Measurements from ENCODE around the gene ITIH5. TPM values are rescaled to one million over a fixed set of nuclear protein-coding genes. Genes with fewer than 3 reads are reported as not detected.

ITIH5 gene
- total RNA-seq, 1 donor from 2014 or later = 1.5 TPM

DNA sequence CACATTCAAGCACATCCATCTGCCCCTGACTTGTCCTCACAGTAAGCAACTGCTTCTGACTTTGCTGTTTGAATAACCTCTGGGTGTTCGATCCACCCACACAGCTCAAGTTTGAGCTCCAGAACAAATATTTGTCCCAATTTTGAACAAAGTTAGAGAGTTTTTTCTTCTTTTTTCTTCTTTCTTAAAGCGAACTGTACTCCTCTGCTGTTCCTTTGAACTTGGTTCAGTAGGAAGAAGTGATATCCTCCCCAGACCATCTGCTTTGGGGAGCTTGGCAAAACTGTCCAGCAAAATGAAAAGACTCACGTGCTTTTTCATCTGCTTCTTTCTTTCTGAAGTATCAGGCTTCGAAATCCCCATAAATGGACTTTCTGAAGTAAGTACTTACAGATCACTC is 36.4 kb upstream of the ITIH5 start, which contains the start of gene ITIH2:
TSS of gene ITIH2 (plus strand) at position 177 of the 400 bp plus-strand sequence. CDS start at position 296, 119 bp downstream.
- peaks cover 51% of the 10 kb centered on the region for H3K4me1 Mint-ChIP-seq (ENCODE audit: low read depth)
- peak within 1 kb of the TSS; percentile 85 for H3K27ac Mint-ChIP-seq

GRCh38 chr10:7702288-7702812 is 35.6 kb upstream of the ITIH5 start:
- peak overlapping the region; percentile 6 for H3K27ac Mint-ChIP-seq
- H3K36me3 Mint-ChIP-seq (ENCODE audit: insufficient read depth) = no peaks in the 10 kb centered on the region
- no peak for DNase-seq (ENCODE audit: low spot score, unreplicated experiment)
- no peaks in the 10 kb centered on the region for H3K27me3 Mint-ChIP-seq
- peaks cover 45% of the 10 kb centered on the region for H3K4me1 Mint-ChIP-seq (ENCODE audit: low read depth)
- no peak for TF ChIP-seq CTCF (IDR thresholded peaks at IDR 0.05; ENCODE audit: unreplicated experiment)
- no peak overlapping the region for H3K4me3 Mint-ChIP-seq (ENCODE audit: low read depth)
- no peaks in the 10 kb centered on the region for H3K9me3 Mint-ChIP-seq (ENCODE audit: low read depth)

More for the DNA sequence above, 36.4 kb upstream of the ITIH5 start, which contains the start of gene ITIH2:
- Mint-ChIP-seq H3K27me3 (no peaks in the 10 kb centered on the region), H3K36me3 (ENCODE audit: insufficient read depth) (no peaks in the 10 kb centered on the region), H3K4me3 (ENCODE audit: low read depth) (peak within 1 kb of the TSS; percentile 27), H3K9me3 (ENCODE audit: low read depth) (no peaks in the 10 kb centered on the region)
- no peak for DNase-seq (ENCODE audit: low spot score, unreplicated experiment)
- TF ChIP-seq CTCF (IDR thresholded peaks at IDR 0.05; ENCODE audit: unreplicated experiment) = no peak

DNA sequence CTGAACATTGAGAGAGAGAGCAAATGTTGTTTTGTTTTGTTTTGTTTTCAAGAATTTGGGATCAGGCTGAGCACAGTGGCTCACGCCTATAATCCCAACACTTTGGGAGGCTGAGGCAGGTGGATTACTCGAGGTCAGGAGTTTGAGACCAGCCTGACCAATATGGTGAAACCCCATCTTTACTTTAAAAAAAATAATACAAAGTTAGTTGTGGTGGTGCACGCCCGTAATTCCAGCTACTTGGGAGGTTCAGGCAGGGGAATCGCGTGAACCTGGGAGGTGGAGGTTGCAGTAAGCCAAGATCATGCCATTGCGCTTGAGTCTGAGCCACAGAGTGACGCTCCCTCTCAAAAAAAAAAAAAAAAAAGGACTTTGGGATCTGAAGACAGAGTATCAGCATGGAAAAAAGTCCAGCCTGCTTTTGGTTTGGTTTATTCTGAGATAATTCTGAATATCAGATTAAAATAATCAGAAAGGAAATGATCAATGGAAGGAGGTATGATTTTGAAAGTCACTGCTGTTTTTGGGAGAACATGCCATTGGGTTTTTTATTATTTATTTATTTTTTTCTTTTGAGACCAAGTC is 34.5 kb upstream of the ITIH5 start:
- no peak for TF ChIP-seq CTCF (IDR thresholded peaks at IDR 0.05; ENCODE audit: unreplicated experiment)
- no peaks in the 10 kb centered on the region for H3K36me3 Mint-ChIP-seq (ENCODE audit: insufficient read depth)
- H3K4me1 Mint-ChIP-seq (ENCODE audit: low read depth) = peaks cover 37% of the 10 kb centered on the region
- peak overlapping the region; percentile 84 for H3K27ac Mint-ChIP-seq
- no peaks in the 10 kb centered on the region for H3K27me3 Mint-ChIP-seq
- H3K9me3 Mint-ChIP-seq (ENCODE audit: low read depth) = no peaks in the 10 kb centered on the region
- DNase-seq (ENCODE audit: low spot score, unreplicated experiment) = no peak
- H3K4me3 Mint-ChIP-seq (ENCODE audit: low read depth) = no peak overlapping the region

DNA sequence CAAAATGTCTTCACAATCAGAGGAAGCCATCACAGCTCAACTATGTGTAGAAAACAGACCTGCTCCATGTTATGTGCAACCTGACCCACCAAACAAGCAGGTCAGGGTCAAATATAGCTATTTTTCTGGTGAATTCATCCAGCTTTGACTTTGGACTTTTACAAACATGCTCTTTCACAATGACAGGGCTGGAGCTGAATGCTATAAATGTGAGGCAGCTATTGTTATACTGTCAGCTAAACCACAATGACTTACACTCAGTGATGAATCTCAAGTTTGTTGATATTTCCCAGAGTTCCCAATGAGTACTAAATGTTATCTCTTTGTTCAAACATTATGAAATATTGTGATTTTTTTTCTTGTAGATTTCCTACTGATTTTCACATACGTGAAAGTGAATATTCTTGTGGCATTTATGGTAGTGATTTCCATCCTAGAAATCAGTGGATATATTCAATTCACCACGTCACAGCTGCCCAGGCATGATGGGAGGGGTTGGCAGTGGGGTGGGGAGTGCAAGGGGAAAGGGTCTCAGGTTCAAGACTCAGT is 33.9 kb upstream of the ITIH5 start:
- H3K36me3 Mint-ChIP-seq (ENCODE audit: insufficient read depth) = no peaks in the 10 kb centered on the region
- H3K9me3 Mint-ChIP-seq (ENCODE audit: low read depth) = no peaks in the 10 kb centered on the region
- H3K4me1 Mint-ChIP-seq (ENCODE audit: low read depth) = peaks cover 33% of the 10 kb centered on the region
- no peaks in the 10 kb centered on the region for H3K27me3 Mint-ChIP-seq
- no peak for DNase-seq (ENCODE audit: low spot score, unreplicated experiment)
- no peak for TF ChIP-seq CTCF (IDR thresholded peaks at IDR 0.05; ENCODE audit: unreplicated experiment)
- peak overlapping the region; percentile 84 for H3K27ac Mint-ChIP-seq
- no peak overlapping the region for H3K4me3 Mint-ChIP-seq (ENCODE audit: low read depth)

DNA sequence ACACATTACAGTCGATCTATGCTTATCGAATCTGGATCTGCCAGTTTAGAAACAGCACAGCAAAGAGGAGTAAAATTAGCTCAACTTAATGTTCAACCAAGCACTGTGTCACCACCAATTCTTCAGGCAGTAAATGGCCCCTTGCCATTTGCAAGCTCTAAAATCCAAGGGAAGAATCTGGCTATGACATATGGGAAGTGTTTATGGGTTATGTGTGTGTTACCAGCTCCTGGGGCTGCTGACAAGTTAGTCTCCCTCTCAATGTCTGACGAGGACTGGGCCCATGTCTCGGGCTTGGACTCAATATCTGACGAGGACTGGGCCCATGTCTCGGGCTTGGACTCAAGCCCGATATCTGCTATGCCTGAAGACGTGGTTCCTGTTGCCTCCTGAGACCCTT is 30.7 kb upstream of the ITIH5 start:
- no peak for DNase-seq (ENCODE audit: low spot score, unreplicated experiment)
- TF ChIP-seq CTCF (IDR thresholded peaks at IDR 0.05; ENCODE audit: unreplicated experiment) = no peak
- Mint-ChIP-seq H3K4me1 (ENCODE audit: low read depth) (peaks cover 14% of the 10 kb centered on the region), H3K9me3 (ENCODE audit: low read depth) (peaks cover 15% of the 10 kb centered on the region), H3K36me3 (ENCODE audit: insufficient read depth) (peaks cover 2% of the 10 kb centered on the region), H3K4me3 (ENCODE audit: low read depth) (no peak overlapping the region), H3K27ac (no peak overlapping the region), H3K27me3 (no peaks in the 10 kb centered on the region)
